Fibroblast of skin of back (primary cell): ENCODE measurements around the gene MED16.
"Not testable (repeated sequence)": the region's sequence is repeated elsewhere in the genome, so short reads cannot be mapped to it uniquely, and the experiment has no call there.

ENCODE experiments used
- DNase-seq: peaks from one replicate; pipeline ENCODE4 v3.0.0-alpha.2; 2013

The MED16 gene

GRCh38 chr19:888581-889385 lies 4.2 kb downstream of the MED16 start:
- no peak for DNase-seq

DNA sequence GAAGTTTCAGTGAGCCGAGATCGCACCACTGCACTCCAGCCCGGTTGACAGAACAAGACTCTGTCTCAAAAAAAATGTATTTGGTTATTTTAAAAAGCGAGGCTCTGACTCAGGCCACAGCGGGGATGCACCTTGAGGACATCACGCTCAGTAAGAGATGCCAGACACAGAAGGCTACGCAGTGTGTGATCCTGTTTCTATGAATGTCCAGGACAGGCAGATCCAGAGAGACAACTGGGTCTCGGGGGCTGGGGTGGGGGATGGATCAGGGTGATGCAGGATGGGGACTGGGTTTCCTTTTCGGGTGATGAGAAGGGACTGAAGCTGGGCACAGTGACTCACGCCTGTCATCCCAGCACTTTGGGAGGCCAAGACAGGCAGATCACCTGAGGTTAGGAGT lies 5.4 kb downstream of the MED16 start:
- DNase-seq = no peak

DNA sequence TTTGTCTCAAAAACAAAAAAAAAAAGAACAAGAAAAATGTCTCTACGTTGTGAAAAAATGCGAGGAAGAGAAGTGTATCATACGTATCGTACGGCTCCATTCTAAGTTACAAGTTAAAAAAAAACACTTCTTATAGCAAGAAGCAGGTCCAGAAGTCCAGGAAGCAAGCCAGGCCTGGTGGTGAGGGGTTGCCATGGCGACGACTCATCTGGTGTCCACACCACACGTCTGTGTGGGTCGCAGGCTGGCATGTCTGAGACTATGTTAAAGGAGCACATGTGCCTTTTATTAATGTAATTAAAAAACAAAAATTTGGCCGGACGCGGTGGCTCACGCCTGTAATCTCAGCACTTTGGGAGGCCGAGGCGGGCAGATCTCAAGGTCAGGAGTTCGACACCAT lies 5.9 kb downstream of the MED16 start:
- DNase-seq = peak; percentile 71

GRCh38 chr19:885536-886224 lies 7.3 kb downstream of the MED16 start:
- DNase-seq = no peak

DNA sequence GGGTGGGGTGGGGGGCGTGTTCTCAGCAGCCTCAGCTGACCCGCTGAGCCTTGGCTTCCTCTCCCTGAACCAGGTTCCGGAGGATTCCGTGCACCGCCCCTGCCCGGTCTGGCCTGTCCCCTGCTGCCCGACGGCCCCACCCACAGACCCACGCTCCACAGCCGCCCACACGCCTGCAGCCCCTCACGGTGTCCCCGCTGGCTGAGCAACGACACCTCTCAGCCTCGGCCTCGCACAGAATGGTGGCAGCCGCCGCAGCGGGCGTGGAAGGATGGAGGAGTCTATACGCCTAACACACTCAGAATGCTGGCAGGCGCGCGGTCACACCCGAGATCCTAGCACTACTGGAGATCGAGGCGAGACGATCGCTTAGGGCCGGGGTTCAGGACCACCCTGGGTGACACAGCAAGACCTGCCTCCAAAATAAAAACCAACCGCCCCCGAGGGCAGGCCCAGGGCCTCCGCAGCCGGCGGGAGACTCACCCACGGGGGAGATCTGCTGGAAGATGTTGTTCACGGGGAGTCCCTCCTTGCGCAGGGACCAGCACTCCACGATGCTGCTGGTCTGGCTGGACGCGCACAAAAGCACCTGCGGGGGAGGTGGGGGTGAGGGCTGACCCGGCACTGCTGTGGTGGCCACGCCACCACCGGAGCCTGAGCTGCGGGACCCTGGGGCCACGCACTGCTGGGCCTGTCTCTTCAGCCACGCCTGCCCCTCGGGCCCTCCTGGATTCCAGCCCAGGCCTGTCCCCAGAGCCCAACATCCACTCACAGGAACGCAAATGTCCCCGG lies 8.4 kb downstream of the MED16 start:
- DNase-seq = no peak

GRCh38 chr19:883661-884211 lies 9.3 kb downstream of the MED16 start:
- no peak for DNase-seq

GRCh38 chr19:882871-883497 lies 10.0 kb downstream of the MED16 start:
- DNase-seq = no peak

- DNase-seq = no peak
These were observed 11.5 kb downstream of the MED16 start for GRCh38 chr19:881385-882071.

GRCh38 chr19:879711-880438 lies 13.1 kb downstream of the MED16 start:
- DNase-seq = no peak

DNA sequence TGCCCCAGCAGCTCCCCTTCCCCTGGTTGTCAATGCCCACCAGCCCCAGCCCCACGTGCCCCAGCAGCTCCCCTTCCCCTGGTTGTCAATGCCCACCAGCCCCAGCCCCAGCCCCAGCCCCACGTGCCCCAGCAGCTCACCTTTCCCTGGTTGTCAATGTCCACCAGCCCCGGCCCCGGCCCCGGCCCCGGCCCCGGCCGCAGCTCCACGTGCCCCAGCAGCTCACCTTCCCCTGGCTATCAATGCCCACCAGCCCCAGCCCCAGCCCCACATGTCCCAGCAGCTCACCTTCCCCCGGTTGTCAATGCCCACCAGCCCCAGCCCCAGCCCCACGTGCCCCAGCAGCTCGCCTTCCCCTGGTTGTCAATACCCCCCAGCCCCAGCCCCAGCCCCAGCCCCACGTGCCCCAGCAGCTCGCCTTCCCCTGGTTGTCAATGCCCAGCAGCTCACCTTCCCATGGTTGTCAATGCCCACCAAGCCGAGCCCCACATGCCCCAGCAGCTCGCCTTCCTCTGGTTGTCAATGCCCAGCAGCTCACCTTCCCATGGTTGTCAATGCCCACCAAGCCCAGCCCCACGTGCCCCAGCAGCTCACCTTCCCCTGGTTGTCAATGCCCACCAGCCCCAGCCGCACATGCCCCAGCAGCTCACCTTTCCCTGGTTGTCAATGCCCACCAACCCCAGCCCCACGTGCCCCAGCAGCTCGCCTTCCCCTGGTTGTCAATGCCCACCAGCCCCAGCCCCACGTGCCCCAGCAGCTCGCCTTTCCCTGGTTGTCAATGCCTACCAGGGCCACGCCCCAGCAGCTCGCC lies 14.0 kb downstream of the MED16 start:
- DNase-seq = not testable (repeated sequence)

GRCh38 chr19:877992-878660 lies 14.9 kb downstream of the MED16 start:
- DNase-seq = not testable (repeated sequence)

- no peak for DNase-seq
These were observed 16.1 kb downstream of the MED16 start for GRCh38 chr19:876780-877314.

- DNase-seq = no peak
These were observed 16.9 kb downstream of the MED16 start for GRCh38 chr19:876089-876488.

DNA sequence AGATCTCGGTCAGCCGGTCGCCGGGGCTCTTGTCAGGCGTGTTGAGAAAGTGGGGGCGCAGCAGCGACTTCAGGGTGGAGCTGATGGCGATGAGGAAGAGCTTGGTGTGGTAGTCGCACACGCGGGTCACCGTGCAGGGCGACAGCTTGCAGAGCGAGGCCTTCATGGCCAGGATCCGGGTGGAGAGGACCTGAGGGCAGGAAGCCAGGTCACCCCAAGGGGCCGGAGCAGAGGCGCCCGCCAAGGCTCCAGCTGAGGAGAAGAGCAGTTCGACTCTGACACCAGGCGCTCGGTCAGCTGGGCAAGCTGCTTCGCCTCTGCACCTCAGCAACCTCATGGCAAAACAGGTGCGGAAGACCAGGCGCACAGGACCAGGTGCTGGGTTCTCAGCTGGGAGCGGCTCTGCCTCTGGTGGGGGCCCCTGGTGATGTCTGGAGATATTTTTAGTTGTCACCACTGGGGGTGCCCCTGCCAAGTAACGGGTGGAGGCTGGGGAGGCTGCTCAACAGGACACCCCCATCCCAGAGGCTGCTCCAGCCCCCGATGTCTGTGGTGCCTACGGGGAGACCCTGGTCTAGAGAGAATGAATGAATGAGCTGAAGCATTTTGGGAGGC lies 17.6 kb downstream of the MED16 start:
- DNase-seq = no peak

DNA sequence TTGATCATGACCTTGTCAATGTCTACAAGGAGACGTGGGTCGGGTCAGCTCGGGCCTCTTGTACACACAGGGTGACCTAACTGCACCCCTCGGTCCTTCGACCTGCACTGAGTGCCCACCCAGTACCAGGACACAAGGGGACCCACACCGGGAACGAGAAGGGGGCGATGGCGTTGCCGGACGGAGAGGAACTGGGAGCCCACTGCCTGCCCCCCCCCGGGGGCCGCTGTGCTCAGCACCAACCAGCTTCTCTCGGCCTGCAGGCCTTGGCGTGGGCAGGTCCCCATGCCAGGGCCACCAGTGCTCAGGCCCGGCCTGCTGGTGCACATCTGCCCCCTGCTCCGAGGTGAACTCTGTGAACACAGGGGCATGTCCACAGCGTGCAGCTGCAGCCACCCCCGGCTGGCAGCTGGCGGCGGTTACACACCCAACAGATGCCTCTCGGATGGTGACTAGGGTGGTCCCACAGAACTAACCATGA lies 19.4 kb downstream of the MED16 start:
- DNase-seq = no peak

DNA sequence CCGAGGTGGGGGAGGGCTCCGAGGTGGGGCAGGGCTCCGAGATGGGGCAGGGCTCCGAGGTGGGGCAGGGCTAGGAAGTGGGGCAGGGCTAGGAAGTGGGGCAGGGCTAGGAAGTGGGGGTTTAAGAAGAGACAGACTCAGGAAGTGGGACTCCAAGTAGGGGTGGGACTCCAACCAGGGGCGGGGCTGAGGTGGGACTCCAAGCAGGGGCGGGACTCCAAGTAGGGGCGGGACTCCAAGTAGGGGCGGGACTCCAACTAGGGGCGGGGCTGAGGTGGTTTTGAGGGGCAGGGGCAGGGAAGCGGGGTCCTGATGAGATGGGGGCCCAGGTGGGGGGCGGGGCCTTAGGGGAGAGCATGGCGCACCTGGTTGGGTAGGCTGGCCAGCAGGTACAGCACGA lies 19.9 kb downstream of the MED16 start:
- DNase-seq = peak; percentile 61

- peak; percentile 82 for DNase-seq
These were observed 20.6 kb downstream of the MED16 start for GRCh38 chr19:872266-872951.
